ENCODE measurements around the gene PSEN1. TPM values are rescaled to one million over a fixed set of nuclear protein-coding genes. Genes with fewer than 3 reads are reported as not detected.
"Not testable (repeated sequence)": the region's sequence is repeated elsewhere in the genome, so short reads cannot be mapped to it uniquely, and the experiment has no call there.

The PSEN1 gene
- total RNA-seq, 1 donor from 2014 or later, result 58.6 TPM

DNA sequence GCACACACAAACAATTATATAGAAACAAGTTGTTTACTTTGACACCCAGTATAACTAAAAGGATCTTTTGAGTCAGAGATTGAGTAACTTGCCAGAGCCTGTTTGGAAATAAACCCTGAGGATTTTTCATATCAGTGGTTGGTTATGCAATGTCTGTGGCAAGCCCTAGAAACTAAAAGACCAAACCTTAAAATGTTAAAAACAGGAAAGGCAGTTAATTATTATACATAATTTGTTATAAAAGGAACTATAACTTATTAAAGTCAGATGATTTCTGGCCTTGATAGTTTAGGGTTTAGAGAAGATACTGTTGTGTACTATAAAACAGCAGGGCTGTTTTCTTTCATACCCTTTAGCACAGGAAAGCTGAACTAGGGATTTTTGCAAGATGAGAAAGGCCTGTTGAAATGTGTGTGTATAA lies 44.1 kb downstream of the PSEN1 start:
- H3K9me3 Mint-ChIP-seq (ENCODE audit: low read depth), result no peaks in the 10 kb centered on the region
- peaks cover 5% of the 10 kb centered on the region for H3K36me3 Mint-ChIP-seq (ENCODE audit: low read depth)
- no peak for DNase-seq (ENCODE audit: low spot score)
- TF ChIP-seq, protein P1, sequence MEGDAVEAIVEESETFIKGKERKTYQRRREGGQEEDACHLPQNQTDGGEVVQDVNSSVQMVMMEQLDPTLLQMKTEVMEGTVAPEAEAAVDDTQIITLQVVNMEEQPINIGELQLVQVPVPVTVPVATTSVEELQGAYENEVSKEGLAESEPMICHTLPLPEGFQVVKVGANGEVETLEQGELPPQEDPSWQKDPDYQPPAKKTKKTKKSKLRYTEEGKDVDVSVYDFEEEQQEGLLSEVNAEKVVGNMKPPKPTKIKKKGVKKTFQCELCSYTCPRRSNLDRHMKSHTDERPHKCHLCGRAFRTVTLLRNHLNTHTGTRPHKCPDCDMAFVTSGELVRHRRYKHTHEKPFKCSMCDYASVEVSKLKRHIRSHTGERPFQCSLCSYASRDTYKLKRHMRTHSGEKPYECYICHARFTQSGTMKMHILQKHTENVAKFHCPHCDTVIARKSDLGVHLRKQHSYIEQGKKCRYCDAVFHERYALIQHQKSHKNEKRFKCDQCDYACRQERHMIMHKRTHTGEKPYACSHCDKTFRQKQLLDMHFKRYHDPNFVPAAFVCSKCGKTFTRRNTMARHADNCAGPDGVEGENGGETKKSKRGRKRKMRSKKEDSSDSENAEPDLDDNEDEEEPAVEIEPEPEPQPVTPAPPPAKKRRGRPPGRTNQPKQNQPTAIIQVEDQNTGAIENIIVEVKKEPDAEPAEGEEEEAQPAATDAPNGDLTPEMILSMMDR (IDR thresholded peaks at IDR 0.05), result no peak
- peaks cover 13% of the 10 kb centered on the region for H3K4me1 Mint-ChIP-seq (ENCODE audit: low read depth)
- no peaks in the 10 kb centered on the region for H3K27me3 Mint-ChIP-seq (ENCODE audit: low read depth)
- peak overlapping the region; percentile 74 for H3K27ac Mint-ChIP-seq (ENCODE audit: unreplicated experiment)
- H3K4me3 Mint-ChIP-seq (ENCODE audit: unreplicated experiment), result no peak overlapping the region

DNA sequence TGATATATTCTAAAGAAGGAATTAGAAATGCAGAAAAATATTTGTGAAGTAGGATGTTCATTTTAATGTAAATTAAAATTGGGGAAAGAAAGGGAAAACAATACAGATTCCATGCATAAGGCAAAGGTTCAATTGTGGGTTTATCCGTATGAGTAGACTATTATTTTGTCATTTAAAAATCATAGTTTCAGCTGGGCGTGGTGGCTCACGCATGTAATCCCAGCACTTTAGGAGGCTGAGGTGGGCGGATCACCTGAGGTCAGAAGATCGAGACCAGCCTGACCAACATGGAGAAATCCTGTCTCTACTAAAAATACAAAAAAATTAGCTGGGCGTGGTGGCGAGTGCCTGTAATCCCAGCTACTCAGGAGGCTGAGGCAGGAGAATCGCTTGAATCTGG lies 44.7 kb downstream of the PSEN1 start:
- H3K36me3 Mint-ChIP-seq (ENCODE audit: low read depth); H3K27me3 Mint-ChIP-seq (ENCODE audit: low read depth); DNase-seq (ENCODE audit: low spot score); H3K4me3 Mint-ChIP-seq (ENCODE audit: unreplicated experiment); H3K9me3 Mint-ChIP-seq (ENCODE audit: low read depth): not testable (repeated sequence)
- Mint-ChIP-seq H3K4me1 (ENCODE audit: low read depth) (peaks cover 13% of the 10 kb centered on the region), H3K27ac (ENCODE audit: unreplicated experiment) (peak overlapping the region; percentile 51)

DNA sequence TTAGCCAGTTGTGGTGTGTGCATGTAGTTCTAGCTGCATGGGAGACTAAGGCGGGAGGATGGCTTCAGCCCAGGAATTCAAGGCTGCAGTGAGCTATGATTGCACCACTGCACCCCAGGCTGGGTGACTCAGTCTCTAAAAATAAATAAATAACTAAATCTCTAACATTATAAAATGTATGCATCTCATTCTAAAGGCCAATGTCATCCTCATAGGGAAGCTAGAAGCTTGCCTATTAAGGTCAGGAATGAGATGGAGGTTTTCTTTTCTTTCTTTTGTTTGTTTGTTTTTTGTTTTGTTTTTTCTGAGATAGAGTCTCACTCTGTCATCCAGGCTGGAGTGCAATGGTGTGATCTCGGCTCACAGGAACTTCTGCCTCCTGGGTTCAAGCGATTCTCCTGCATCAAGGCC lies 52.2 kb downstream of the PSEN1 start:
- Mint-ChIP-seq H3K9me3 (ENCODE audit: low read depth) (no peaks in the 10 kb centered on the region), H3K27me3 (ENCODE audit: low read depth) (no peaks in the 10 kb centered on the region), H3K36me3 (ENCODE audit: low read depth) (peaks cover 19% of the 10 kb centered on the region), H3K27ac (ENCODE audit: unreplicated experiment) (peak overlapping the region; percentile 51), H3K4me3 (ENCODE audit: unreplicated experiment) (no peak overlapping the region), H3K4me1 (ENCODE audit: low read depth) (peaks cover 13% of the 10 kb centered on the region)
- DNase-seq (ENCODE audit: low spot score), result no peak
- TF ChIP-seq, protein P1 (IDR thresholded peaks at IDR 0.05), result no peak

DNA sequence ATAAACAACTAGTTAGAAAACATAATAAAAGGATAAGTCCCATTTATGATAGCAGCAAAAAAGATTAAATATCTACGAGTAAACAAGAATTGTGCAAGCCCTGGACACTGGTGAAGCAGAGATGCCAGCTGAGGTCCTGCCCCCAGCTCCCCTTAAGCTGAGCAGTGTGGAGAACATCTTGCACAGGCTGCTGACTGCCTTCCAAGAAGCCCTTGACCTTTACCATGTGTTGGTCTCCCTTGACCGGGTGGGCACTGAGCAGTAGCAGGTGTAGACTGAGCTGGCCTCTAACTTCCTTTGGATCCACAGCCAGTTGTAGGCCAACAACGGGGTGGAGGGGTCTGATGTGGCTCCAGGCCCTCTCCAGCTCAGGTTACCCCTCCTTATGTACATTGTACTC lies 53.3 kb downstream of the PSEN1 start:
- Mint-ChIP-seq H3K36me3 (ENCODE audit: low read depth) (peaks cover 21% of the 10 kb centered on the region), H3K27me3 (ENCODE audit: low read depth) (no peaks in the 10 kb centered on the region), H3K9me3 (ENCODE audit: low read depth) (no peaks in the 10 kb centered on the region), H3K27ac (ENCODE audit: unreplicated experiment) (no peak overlapping the region), H3K4me1 (ENCODE audit: low read depth) (peaks cover 13% of the 10 kb centered on the region), H3K4me3 (ENCODE audit: unreplicated experiment) (no peak overlapping the region)
- DNase-seq (ENCODE audit: low spot score), result no peak
- TF ChIP-seq, protein P1 (IDR thresholded peaks at IDR 0.05), result no peak

DNA sequence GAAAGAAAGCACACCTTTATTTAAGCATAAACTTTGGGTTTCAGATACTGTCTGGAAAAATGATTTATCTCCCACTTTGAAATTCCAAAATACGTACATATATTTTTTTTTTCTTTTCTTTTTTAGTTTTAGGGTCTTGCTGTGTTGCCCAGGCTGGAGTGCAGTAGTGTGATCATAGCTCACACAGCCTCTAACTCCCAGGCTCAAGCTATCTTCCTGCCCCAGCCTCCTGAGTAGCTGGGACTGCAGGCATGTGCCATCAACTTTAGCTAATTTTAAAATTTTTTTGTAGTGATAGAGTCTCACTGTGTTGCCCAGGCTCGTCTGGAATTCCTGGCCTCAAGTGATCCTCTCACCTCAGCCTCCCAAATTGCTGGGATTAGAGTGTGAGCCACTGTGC lies 55.1 kb downstream of the PSEN1 start:
- TF ChIP-seq, protein P1 (IDR thresholded peaks at IDR 0.05), result no peak
- no peak overlapping the region for H3K27ac Mint-ChIP-seq (ENCODE audit: unreplicated experiment)
- no peaks in the 10 kb centered on the region for H3K9me3 Mint-ChIP-seq (ENCODE audit: low read depth)
- no peaks in the 10 kb centered on the region for H3K27me3 Mint-ChIP-seq (ENCODE audit: low read depth)
- peaks cover 25% of the 10 kb centered on the region for H3K36me3 Mint-ChIP-seq (ENCODE audit: low read depth)
- peaks cover 13% of the 10 kb centered on the region for H3K4me1 Mint-ChIP-seq (ENCODE audit: low read depth)
- H3K4me3 Mint-ChIP-seq (ENCODE audit: unreplicated experiment), result no peak overlapping the region
- no peak for DNase-seq (ENCODE audit: low spot score)

DNA sequence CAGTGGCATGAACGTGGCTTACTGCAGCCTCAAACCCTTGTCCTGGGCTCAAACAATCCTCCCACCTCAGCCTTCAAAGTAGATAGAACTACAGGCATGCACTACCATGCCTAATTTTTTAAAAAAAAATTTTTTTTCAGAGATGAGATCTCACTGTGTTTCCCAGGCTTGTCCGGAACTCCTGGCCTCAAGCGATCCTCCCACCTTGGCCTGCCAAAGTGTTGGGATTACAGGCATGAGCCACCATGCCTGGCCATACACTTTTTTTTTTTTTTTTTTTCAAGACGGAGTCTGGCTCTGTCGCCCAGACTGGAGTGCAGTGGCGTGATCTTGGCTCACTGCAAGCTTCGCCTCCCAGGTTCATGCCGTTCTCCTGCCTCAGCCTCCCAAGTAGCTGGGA lies 58.0 kb downstream of the PSEN1 start:
- not testable (repeated sequence) for H3K4me1 Mint-ChIP-seq (ENCODE audit: low read depth); H3K9me3 Mint-ChIP-seq (ENCODE audit: low read depth); DNase-seq (ENCODE audit: low spot score); H3K27ac Mint-ChIP-seq (ENCODE audit: unreplicated experiment); H3K27me3 Mint-ChIP-seq (ENCODE audit: low read depth); H3K4me3 Mint-ChIP-seq (ENCODE audit: unreplicated experiment)
- H3K36me3 Mint-ChIP-seq (ENCODE audit: low read depth), result peaks cover 29% of the 10 kb centered on the region
